ENCODE results near the gene APLN.

Gene APLN

DNA sequence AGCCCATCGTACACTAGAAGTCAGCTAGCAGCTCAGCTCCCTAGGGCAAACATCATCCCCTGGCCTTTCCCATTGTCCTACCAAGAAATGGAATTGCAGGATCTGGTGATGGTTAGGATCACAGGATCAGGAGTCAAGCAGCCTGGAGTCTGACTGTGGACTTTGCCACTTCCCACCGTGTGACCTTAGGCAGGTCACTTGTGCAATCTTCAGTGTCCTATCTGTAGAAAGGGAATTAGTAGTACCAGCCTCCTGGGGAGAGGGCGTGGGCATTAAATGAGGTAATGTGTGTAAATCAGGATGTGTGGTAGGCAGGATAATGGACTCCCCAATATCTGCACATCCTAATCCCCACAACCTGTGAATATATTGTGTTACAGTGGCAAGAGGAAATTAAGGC, 38.6 kb upstream of the APLN start:
- Histone ChIP-seq H3K4me3 (no peak overlapping the region), H3K36me3 (no peaks in the 10 kb centered on the region), H3K9me3 (no peaks in the 10 kb centered on the region), H3K4me1 (no peaks in the 10 kb centered on the region), H3K27ac (no peak overlapping the region), H3K27me3 (no peaks in the 10 kb centered on the region)
- DNase-seq, result no peak
- intact Hi-C loops (cut with DNase I; ENCODE audit: low total_unique reads), result no loop called here
- TF ChIP-seq, protein P1, sequence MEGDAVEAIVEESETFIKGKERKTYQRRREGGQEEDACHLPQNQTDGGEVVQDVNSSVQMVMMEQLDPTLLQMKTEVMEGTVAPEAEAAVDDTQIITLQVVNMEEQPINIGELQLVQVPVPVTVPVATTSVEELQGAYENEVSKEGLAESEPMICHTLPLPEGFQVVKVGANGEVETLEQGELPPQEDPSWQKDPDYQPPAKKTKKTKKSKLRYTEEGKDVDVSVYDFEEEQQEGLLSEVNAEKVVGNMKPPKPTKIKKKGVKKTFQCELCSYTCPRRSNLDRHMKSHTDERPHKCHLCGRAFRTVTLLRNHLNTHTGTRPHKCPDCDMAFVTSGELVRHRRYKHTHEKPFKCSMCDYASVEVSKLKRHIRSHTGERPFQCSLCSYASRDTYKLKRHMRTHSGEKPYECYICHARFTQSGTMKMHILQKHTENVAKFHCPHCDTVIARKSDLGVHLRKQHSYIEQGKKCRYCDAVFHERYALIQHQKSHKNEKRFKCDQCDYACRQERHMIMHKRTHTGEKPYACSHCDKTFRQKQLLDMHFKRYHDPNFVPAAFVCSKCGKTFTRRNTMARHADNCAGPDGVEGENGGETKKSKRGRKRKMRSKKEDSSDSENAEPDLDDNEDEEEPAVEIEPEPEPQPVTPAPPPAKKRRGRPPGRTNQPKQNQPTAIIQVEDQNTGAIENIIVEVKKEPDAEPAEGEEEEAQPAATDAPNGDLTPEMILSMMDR (IDR thresholded peaks at IDR 0.05), result no peak

DNA sequence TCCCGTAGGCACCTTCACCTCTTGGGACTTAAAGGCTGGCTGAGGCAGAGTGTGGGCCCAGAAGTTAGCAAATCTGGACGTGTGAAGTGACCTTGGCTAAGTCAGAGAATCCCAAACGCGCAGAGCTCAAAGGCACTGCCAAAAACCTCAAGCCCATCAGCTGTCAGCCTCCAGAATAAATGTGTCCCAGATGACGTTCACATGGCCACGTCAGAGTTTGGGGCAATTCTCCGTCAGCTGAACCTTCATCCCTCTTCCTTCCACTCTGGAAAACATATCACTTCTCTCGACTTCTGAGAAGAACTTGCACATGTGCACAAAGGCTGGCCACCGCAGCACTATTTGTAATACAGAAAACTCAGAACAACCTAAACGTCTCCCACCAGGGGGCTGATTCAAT, 35.7 kb upstream of the APLN start:
- H3K36me3 ChIP-seq, result no peaks in the 10 kb centered on the region
- H3K27me3 ChIP-seq, result no peaks in the 10 kb centered on the region
- intact Hi-C loops (cut with DNase I; ENCODE audit: low total_unique reads), result no loop called here
- DNase-seq, result peak in 1 of 2 donors; percentile 67
- no peak overlapping the region for H3K27ac ChIP-seq
- H3K9me3 ChIP-seq, result no peaks in the 10 kb centered on the region
- H3K4me3 ChIP-seq, result no peak overlapping the region
- TF ChIP-seq, protein P1 (IDR thresholded peaks at IDR 0.05), result no peak
- no peaks in the 10 kb centered on the region for H3K4me1 ChIP-seq

DNA sequence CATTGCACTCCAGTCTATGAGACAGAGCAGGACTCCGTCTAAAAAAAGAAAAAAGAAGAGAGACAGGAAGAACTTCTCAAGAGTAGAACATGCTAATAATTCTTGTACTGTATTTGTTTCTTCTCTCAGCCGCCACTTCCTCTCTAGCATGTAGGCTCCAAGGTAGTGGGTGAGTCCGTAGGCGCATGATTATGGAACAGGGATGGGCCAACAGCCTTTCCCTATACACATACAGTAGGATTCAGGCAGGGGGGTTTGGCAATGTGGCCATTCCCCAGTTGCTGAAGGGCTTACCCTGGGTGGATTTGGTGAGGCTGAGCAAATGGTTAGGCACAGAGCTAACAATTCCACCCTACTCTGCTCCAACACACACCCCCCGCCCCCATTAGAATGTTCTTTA, 35.0 kb upstream of the APLN start:
- H3K27ac ChIP-seq, result no peak overlapping the region
- H3K4me3 ChIP-seq, result no peak overlapping the region
- no peaks in the 10 kb centered on the region for H3K4me1 ChIP-seq
- H3K27me3 ChIP-seq, result no peaks in the 10 kb centered on the region
- H3K9me3 ChIP-seq, result no peaks in the 10 kb centered on the region
- intact Hi-C loops (cut with DNase I; ENCODE audit: low total_unique reads), result no loop called here
- TF ChIP-seq, protein P1 (IDR thresholded peaks at IDR 0.05), result no peak
- no peaks in the 10 kb centered on the region for H3K36me3 ChIP-seq
- DNase-seq, result no peak

DNA sequence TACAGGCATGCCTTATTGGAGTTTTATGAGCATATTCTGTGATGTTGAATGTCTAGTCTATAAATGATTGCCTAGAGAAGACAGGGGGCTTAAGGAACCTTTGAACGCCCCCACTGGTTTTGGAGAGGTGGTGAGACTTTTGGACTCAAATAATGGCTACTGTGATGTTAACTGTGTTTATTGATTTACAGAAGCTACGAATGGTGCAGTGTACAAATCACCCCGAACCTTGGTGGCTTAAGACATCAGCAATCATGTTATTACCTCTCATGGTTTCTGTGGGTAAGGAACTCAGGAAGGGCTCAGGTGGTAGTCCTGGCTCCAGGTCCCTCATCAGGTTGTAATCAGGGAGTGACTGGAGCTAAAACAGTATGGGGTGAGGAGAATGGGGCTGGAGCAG, 33.3 kb upstream of the APLN start:
- Histone ChIP-seq H3K27me3 (no peaks in the 10 kb centered on the region), H3K4me1 (no peaks in the 10 kb centered on the region), H3K27ac (no peak overlapping the region), H3K9me3 (no peaks in the 10 kb centered on the region), H3K4me3 (no peak overlapping the region), H3K36me3 (no peaks in the 10 kb centered on the region)
- DNase-seq, result no peak
- intact Hi-C loops (cut with DNase I; ENCODE audit: low total_unique reads), result no loop called here
- TF ChIP-seq, protein P1 (IDR thresholded peaks at IDR 0.05), result no peak

DNA sequence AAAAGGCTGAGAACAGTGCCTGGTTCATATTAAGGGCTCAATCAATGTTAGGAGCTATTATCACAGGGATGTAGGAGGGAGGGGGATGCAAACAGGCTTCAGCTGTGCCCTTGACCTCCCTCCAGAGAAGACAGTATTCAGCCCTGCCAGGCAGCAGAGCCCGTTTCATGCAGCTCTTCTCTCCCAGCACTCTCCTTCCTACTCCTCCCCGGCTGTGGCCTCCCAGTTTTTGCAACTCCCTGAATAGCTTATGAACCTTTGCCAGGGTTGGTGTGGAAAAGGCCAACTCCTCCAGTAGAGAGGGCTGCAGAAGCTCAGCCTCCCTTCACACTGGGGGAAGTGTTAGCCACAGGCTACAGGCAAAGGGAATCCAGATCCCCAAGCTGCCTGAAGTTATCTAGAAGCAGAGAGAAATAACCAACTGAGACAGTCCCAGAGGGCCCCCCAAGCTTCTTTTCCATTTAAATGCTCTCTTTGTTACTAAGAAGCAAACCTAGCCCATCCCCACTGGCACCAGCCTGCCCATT, 31.7 kb upstream of the APLN start:
- H3K4me1 ChIP-seq, result no peaks in the 10 kb centered on the region
- TF ChIP-seq, protein P1 (IDR thresholded peaks at IDR 0.05), result no peak
- H3K36me3 ChIP-seq, result no peaks in the 10 kb centered on the region
- H3K27me3 ChIP-seq, result no peaks in the 10 kb centered on the region
- H3K27ac ChIP-seq, result no peak overlapping the region
- H3K4me3 ChIP-seq, result no peak overlapping the region
- intact Hi-C loops (cut with DNase I; ENCODE audit: low total_unique reads), result no loop called here
- no peaks in the 10 kb centered on the region for H3K9me3 ChIP-seq
- no peak for DNase-seq

DNA sequence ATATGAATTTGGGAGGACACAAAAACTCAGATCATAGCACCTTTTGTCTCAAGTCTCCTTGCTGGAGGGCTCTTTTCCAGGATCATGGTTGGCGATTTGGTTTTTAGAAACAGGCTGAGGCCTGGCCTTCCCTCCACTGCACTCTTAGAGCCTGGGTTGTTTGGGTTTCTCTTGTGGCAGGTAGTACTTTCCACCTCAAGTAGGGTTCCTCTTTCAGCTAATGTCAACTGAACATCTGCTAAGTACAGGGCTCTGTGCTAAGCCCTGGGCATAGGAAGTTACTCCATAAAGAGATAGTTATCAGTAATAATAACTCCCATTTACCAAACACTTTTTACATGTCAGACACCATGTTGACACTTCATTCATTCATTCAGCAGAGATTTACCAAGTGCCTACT, 28.2 kb upstream of the APLN start:
- Histone ChIP-seq H3K4me3 (no peak overlapping the region), H3K27ac (no peak overlapping the region), H3K36me3 (no peaks in the 10 kb centered on the region), H3K9me3 (no peaks in the 10 kb centered on the region), H3K4me1 (peaks cover 0 to 3% (median 0%) of the 10 kb centered on the region in 4 donors), H3K27me3 (no peaks in the 10 kb centered on the region)
- no peak for DNase-seq
- intact Hi-C loops (cut with DNase I; ENCODE audit: low total_unique reads), result no loop called here
- TF ChIP-seq, protein P1 (IDR thresholded peaks at IDR 0.05), result no peak
